GM19043 (cell line): ENCODE results near the gene ZNF236.

ENCODE experiments used
- ATAC-seq: cut with Tn5 transposase; IDR thresholded peaks from one replicate; pipeline ENCODE4 v1.9.1; 2021; ENCODE audit warnings: low read depth; ENCODE audit not compliant: unreplicated experiment

ZNF236 gene

DNA sequence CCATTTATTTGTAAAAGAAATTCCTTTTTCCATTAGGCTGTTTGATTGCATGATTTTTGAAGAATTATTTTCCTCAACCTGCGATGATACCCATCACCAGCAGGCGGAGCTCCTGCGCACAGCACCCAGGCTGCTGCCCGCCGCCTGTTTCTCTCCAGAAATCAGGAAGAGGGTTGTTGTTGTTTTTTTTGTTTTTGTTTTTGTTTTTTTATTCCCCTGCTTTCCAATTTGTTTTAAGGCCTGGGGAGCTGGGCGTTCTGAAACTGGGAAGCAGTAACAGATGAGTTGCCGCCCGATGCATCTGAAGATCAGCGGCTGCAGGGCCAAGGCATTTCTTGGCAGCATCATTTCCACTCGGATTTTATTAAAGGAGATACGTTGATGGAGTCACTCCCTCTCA, 178.2 kb downstream of the ZNF236 start:
- no peak for ATAC-seq

DNA sequence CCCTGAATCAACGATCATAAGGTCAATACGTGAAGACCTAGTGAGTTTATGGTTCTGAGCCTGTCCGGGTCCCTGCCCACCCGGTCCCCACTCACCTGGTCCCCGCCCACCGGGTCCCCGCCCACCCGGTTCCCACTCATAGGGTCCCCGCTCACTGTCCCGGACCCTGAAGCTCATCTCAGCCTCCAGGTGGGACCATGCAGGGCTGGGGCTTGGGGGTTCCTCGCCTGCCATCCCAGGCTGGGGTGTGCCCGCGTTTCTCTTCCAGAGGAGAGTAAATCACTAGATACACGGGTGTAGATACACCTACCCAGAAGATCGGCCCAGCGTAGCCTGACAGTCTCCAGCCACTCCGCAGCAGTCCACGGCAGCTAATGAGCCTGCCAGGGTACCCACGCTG, 178.7 kb downstream of the ZNF236 start:
- no peak for ATAC-seq

DNA sequence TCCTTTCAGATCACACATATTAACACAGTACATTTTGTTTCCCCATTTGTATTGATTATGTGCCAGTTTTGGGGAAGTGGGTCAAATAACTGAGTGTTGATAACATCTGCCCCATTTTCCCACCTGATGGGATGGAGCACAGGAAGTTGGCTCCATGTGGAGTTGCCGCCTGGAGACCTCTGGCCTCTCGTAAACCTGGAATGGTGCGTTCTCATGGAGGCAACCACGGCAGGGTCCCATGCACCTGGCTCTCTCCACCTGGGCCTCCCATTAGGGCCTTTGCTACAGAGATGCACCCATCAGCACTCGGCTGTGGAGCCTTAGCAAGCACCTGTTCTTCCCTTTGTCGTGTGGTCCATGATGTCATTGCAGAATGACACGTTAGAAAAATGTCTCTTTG, 179.6 kb downstream of the ZNF236 start:
- no peak for ATAC-seq

DNA sequence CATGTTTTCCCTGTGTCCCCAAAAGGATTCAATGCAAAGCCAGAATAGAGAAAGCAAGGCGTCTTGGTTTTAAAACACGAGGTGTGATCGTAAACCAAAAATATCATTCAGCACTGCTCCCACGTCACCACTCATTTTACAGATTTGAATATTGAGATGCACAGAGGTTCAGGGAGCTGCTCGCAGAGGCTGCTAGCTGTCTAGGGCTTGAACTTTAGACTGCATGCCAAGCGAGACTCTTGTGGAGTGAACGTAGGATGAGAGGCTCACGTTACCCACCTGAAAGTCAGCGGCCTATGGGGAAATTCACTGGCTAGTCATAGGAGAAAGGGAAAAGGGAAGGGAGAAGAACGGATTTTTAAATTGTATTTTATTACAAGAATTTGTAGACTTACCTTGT, 180.1 kb downstream of the ZNF236 start:
- no peak for ATAC-seq

DNA sequence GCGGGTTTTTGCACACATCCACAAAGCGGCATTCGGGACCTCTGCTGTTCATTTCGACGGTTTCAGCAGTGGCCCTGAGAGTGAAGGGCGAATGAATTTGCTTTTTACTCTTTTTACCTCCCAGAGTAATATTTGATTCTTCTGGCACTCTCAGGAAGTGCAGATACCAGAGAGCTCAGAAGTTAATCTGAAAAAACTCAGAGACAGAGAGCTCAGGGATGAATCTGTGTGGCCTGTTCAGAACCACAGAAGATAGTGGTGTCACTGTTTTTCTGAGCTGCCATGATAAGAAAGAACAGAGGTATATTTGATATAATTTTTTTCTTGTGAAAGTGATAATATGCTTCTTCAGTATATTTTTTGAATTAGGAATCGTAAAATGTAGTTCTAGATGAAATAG, 181.0 kb downstream of the ZNF236 start:
- ATAC-seq: no peak

DNA sequence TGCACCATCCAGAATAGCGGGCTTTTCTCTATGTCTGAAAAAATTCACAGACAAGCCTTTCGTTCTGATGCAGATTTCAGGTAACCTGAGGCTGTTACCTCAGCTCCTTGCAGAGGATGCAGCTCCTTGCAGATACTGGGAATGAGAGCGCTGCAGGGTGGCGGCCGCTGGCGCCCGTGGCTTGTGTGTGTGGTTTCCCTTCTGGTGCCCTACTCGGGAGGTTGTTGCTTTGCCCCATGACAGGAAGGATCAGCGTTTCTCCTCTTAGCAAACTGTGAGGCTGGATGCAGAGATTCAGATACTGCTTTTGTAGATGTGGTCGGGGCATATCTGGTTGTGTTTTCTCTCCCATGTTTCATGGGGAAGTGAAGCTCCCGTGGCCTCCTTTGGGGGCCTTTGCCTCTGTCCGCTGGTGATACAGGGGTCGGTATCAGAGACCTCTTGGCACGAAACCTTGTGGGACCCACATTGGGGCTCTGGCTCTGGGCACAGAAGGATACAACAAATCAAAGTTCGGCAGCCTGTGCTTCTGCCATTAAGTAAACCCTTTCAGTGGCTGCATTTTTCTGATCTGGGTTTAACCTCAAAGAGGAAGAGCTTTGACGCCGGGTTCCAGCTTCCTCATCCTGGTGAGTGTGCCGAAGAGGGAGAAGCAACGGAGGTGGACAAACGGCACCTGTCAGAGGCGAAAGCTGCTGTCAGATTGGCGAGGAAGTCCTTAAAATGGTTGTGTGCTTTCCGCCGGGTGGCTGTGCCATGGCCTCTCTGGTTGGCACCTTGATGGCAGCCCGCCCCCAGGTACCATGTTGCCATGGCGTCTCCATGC, 182.4 kb downstream of the ZNF236 start:
- no peak for ATAC-seq

DNA sequence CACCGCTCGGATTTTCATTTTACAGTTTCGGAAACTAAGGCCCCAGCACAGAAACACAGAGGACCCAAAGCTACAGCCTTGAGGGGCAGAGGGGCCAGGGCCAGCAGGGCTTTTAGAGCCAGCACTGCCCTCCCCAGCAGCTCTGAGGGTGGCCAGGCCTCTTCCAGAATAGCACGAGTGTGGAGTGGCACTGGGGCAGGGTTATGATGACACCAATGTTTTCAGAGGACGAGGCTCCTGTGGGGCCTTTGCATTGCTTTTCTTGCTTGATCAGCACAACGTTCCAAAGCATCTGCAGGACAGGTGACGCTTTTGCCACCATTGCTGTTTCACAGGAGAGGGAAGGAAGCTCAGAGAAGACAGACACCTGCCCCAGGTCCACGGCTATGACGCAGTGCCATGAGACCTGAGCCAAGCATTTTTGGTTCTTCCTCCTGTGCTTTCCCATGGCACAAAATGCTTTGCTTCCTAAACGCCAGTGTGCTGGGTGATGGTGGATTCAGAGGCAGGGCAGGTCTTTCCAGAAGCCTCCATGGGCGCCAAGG, 183.4 kb downstream of the ZNF236 start:
- ATAC-seq: no peak

DNA sequence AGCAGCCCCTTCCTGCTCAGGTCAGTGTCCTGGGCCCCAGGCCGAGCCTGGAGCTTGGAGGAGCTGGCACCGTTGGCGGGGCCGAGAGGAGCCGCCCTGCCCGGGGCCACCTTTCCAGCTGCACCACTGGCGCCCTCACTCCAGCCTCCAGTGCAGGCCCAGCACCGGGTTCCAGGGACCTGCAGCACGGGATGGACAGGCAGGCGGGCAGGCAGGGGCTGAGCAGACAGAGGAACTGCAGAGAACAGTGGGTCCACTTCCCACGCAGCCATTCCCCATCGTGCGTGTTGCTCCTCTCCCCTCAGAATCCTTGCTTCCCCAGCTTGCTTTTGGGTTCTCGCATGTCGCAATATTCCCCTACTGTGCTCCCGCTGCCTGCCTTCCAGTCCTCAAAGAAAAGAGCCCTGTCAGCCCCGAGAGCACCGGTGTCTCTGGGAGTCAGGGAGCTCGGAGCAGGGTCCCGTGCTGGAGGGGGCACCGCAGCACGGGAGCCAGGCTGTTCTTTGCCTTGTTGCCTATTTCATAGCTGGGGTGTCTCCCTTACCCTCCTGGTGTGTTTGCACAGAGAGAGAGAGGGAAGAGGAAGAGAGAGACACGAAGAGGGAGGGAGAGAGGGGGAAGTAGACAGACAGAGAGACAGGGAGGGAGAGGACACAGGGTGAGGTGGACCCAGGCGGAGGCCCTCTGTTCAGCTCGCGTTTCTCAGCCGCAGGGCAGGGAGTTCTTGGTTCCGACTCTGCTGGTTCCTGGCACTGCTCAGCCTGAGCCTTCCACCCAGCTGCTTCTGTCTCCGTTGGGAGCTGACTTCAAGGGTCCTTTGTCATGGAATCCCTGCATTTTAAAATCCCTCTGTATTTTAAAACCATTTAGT, 184.2 kb downstream of the ZNF236 start:
- ATAC-seq: no peak

DNA sequence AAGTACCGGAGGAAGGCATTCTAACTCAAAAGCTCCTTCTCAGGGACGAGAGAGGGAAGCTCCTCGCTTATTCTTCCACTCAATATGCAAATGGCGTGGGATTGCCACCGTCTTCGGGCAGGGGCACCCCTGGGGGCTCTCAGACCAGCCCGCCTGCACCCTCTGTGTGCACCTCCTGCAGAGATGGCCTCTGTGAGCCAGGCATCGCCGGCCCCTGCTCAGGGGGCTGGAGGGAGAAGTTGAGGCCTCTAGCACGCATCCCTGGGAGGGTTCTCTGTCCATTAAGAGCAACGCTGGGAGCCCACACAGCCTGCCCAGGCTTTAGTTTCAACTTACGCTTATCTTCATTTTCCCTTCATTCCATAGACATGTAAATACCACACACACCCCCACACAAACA, 184.9 kb downstream of the ZNF236 start:
- no peak for ATAC-seq

DNA sequence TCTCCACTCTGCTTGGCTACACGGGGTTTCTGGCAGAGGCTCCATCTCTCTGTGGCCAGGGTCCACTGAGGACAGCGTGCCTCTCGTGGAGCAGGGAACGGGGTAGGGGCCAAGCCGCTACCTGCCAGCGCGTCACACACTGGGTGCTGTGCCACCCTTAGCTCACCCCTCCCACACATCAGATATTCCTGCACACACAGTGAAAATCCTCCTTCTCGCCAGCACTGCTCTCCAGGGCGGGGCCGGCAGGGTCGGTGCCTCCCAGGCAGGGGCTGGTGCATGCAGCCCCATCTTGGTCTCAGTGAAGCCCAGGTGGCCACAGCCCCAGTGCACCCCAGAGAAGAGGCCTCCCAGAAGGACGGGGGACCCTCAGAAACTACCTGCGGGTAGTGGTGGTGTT, 185.6 kb downstream of the ZNF236 start:
- no peak for ATAC-seq

DNA sequence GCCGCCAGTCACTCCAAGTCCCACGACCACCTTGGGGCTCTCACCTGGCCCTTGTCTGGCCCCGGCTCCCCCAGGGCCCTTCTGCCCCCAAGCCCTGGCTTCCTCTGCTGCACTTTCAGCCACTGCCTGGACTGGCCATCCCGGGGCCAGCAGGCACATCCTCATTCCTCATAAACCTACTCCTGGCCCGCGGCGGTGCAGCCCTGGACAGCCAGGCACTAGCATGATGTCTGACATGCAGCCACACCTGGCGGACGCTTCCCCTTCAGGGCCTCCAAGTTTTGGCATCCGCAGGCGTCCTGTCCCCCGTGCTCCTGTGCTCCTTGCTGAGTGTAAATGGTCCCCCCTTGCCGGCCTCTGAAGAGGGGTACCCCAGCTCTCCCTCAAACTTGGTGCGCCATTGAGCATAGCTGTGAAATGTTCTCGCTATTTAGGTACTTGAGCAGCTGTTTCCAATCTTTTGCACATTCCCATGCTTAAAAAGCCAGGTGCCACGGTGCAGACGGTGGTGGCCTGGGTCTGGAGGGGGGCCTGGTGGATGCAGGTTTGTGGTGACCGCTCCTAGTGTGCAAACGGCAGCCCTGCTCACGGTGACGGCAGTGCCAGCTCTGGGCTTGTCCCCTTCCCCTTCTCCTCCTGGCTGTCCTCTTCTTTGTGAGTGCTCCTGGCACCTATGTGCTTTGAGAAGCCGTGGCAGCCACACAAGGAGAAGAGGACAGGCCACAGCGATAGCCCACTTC, 186.4 kb downstream of the ZNF236 start:
- no peak for ATAC-seq

DNA sequence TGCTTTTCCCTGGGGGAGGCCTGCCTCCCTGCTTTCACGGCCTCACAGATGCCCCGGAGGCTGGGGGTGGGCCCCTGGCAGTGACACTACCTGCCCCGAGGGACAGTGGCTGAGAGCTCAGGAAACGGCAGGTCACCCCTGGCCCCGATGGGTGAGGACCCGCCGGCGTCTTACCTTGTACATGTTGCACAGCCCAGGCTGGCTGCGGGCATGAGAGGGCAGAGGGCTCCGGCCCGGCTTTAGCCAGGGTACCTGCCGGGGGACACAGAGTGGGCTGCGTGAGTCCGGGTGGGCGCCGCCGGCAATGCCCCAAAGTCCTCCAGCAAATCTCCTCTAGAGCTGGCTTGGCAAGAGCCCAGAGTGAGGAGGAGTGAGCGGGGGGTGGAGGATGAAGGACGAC, 187.3 kb downstream of the ZNF236 start:
- no peak for ATAC-seq

DNA sequence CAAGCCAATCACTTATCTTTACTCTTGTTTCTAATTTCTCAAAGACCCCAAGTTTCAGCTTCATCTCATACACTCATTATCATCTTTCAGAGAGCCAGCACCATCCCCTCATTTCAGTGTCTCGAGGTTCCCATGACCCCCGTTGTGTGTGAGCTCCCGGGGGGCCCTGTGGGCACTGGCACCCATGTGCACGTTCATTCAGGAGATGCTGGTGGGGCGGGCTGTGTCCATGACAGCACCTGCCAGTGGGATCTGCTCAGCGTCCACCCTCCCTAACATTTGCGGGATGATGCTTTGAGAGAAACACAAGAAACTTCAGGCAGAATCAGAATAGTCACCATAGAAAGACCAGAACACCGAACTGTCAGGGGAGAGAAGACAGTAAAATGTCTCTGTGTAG, 189.8 kb downstream of the ZNF236 start:
- no peak for ATAC-seq

DNA sequence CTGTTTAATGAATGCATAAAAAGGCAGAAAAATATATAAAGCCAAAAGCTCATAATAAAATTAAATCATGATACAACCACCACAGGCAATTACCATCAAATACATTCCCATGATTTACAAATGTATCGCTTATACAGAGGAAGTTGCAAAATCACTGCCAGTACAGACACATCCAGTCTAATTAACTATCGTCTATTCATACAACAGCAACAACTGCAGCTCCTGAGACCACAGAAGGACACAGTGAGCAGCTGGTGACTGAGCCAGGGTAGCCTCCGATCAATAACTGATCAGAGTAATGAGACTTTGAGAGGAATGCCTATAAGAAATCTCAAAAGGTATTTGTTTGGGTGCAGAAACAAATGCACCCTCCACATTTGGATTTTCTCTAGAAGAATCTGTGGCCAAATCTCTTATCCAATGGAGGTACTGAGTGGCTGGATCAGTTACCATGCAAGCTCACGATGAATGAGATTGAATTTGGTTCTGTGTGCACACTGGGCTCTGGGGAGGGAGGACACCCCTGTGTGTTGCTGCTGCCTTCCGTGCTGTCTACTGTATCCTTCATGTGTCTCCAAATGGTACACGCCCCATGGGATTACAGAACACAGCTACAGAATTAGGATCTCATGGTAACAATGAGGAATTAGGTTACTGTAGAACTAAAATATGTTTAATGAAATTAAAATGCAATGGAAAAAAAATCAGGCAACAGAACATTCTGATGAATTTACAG, 190.6 kb downstream of the ZNF236 start:
- ATAC-seq: no peak

DNA sequence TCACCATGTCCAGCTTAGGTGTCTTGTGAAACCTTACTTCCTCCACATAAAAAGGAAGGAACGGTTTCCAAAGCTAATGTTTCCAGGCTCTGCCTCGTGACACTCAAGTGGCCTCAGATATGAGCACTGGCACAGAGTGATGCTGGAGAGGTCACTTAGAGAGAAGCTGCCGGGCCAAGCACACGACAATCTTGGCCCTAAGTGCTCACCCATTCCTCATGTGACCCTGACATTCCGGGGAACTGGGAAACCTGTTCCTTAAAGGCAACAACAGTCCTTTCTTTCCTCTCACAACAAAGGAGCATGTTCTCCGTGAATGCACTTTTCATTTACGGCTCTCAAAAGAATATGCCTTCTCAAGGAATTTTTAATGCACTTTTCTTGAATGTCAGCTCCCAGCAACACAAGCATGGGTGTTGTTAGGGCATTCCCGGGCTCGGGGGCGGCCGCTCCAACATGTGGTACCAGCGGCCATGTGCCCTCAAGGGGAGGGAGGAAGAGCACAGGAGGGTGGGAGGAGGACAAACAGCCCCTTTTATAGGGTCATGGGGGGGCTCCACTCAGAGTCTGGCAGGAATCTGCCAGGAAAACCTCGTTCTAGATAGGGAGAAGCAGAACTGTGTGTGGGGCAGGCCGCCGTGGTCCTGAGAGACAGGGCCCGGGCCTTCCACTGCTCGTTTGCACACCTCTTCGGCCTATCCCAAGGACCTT, 191.6 kb downstream of the ZNF236 start:
- no peak for ATAC-seq

DNA sequence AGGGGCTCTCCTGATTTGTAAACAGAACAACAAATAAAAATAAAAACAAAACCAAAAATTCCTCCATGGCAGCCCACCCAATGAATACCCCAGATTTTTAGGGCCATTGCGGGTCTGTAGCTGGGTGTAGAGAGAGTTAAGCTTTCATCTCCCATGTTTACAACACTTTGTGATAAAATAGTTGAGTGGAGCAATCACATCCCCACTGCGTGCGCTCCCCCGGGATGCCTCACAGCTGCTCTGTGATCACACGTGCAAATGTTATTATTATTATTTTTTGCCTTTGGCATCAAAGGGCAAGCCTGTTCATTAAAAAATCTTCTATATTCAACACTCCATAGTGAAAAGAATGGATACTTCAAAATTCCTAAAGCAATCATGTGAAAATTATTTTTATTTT, 192.2 kb downstream of the ZNF236 start:
- no peak for ATAC-seq

DNA sequence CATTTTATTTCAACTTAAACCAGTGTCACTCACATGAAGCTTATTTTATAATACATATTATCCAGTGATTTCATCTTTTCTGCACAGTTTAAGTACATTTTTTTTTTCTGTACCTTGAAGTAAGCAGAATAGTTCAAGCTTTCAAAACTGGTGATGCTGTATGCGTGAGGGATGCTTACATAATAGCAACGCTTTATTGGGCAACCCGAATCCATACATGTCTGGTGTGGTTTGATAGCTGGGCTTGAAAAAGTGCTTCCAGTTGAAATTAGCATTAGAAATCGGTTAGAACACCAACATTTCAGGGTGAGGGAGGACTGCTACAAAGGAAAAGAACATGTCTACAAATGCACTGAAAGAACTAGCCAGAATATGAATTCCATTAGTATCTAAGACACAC, 192.8 kb downstream of the ZNF236 start:
- no peak for ATAC-seq

DNA sequence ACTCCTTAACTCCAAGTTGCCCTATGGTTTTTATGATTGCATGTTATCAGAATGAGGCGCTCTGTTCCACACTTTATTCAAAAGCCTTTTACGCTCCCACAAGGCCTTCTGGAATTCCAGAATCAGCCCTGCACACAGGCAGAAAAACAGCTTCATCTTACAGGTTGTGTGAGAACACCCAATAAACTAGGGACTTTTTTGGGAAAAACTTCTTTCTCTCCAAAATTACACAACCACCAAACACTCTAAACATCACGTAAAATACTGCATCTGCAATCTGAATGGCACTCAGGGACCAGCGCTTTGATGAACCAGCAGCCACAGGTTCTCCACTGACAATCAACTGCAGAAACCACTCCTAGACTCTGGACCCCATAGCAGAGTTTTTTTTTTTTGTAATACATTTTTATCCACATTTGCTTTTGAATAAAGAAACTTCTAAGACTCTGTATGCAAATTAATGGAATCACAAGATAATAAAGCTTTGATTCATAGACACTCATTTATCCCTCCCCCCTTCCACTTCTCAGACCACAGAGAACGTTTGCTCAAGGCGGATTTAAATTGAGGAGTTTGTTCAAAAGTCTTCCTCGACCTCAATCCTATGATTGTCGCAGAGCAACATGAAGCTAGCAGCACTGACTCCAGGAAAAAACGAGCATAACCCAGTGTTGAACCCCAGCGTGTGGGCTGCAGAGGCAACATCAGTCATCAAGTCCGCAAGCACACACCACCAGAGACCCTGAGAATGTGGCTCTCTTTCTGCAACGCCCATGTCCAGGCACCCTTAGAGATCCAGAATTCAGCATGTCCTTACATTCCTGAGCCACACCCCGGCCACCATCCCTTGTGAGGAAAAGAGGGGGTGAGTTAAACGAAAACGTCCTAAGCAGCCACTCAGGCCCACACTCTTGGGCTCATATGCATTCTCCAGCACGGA, 193.7 kb downstream of the ZNF236 start:
- ATAC-seq: no peak

DNA sequence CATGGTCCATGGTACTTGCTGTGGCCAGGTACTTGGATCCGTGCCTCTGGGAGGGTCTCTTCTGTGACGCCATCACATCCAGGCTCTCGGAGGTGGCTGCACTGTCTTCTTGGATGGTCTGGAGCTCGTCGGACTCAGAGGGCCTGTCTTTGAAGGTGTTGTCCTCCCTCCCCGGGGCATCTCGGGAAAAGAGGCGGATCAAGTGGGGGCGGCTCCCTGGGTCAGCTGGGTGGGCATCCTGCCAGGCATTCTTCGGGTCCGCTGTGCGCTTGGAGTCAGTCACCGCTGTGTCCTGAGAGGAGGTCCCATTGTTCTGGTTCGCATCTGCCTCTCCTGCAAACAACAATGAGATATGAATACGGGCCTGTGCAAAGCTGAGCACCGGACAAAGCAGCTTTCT, 194.6 kb downstream of the ZNF236 start:
- no peak for ATAC-seq
